ENCODE measurements around the gene KCNJ12. TPM values are rescaled to one million over a fixed set of nuclear protein-coding genes. Genes with fewer than 3 reads are reported as not detected.
"Not testable (repeated sequence)": the region's sequence is repeated elsewhere in the genome, so short reads cannot be mapped to it uniquely, and the experiment has no call there.

Gene KCNJ12
- total RNA-seq, 1 donor from 2014 or later = 2.2 TPM

GRCh38 chr17:21418446-21419298 lies 42.5 kb downstream of the KCNJ12 start:
- TF ChIP-seq POLR2A (IDR thresholded peaks at IDR 0.05) (no peak), POLR2AphosphoS5 (IDR thresholded peaks at IDR 0.05; ENCODE audit: insufficient read depth in 1 of 2, low read depth in 1 of 2) (no peak), CTCF (IDR thresholded peaks at IDR 0.05) (no peak)
- no peaks in the 10 kb centered on the region for H3K36me3 ChIP-seq
- DNase-seq (ENCODE audit: extremely low spot score in 2 of 2) = no peak
- H3K27ac ChIP-seq = no peak overlapping the region
- no peaks in the 10 kb centered on the region for H3K4me1 ChIP-seq
- H3K4me3 ChIP-seq = no peak overlapping the region
- intact Hi-C loops (cut with DNase I) = no loop called here
- H3K27me3 ChIP-seq = no peaks in the 10 kb centered on the region
- H3K9me3 ChIP-seq = no peaks in the 10 kb centered on the region

GRCh38 chr17:21419299-21420239 lies 43.4 kb downstream of the KCNJ12 start:
- no peak overlapping the region for H3K27ac ChIP-seq
- H3K27me3 ChIP-seq = no peaks in the 10 kb centered on the region
- H3K4me1 ChIP-seq = no peaks in the 10 kb centered on the region
- no peak overlapping the region for H3K4me3 ChIP-seq
- H3K36me3 ChIP-seq = no peaks in the 10 kb centered on the region
- DNase-seq (ENCODE audit: extremely low spot score in 2 of 2) = no peak
- TF ChIP-seq CTCF (IDR thresholded peaks at IDR 0.05) (no peak), POLR2AphosphoS5 (IDR thresholded peaks at IDR 0.05; ENCODE audit: insufficient read depth in 1 of 2, low read depth in 1 of 2) (no peak), POLR2A (IDR thresholded peaks at IDR 0.05) (no peak)
- intact Hi-C loops (cut with DNase I) = no loop called here
- no peaks in the 10 kb centered on the region for H3K9me3 ChIP-seq

GRCh38 chr17:21420503-21421090 lies 44.4 kb downstream of the KCNJ12 start:
- DNase-seq (ENCODE audit: extremely low spot score in 2 of 2); intact Hi-C loops (cut with DNase I): not testable (repeated sequence)

GRCh38 chr17:21421421-21422310 lies 45.5 kb downstream of the KCNJ12 start:
- intact Hi-C loops (cut with DNase I) = not testable (repeated sequence)

More at GRCh38 chr17:21420503-21421090, 44.4 kb downstream of the KCNJ12 start:
- H3K4me1 ChIP-seq, H3K27me3 ChIP-seq, H3K36me3 ChIP-seq, H3K9me3 ChIP-seq, H3K4me3 ChIP-seq, H3K27ac ChIP-seq: not testable (repeated sequence)

GRCh38 chr17:21422311-21423189 lies 46.4 kb downstream of the KCNJ12 start:
- H3K9me3 ChIP-seq; DNase-seq (ENCODE audit: extremely low spot score in 2 of 2); H3K4me1 ChIP-seq; H3K27ac ChIP-seq; H3K36me3 ChIP-seq; H3K27me3 ChIP-seq; H3K4me3 ChIP-seq; intact Hi-C loops (cut with DNase I): not testable (repeated sequence)

More at GRCh38 chr17:21421421-21422310, 45.5 kb downstream of the KCNJ12 start:
- not testable (repeated sequence) for H3K36me3 ChIP-seq; DNase-seq (ENCODE audit: extremely low spot score in 2 of 2); H3K27me3 ChIP-seq; H3K4me3 ChIP-seq; H3K9me3 ChIP-seq; H3K4me1 ChIP-seq; H3K27ac ChIP-seq

GRCh38 chr17:21423190-21423493 lies 47.0 kb downstream of the KCNJ12 start:
- intact Hi-C loops (cut with DNase I); H3K36me3 ChIP-seq; DNase-seq (ENCODE audit: extremely low spot score in 2 of 2): not testable (repeated sequence)

GRCh38 chr17:21424697-21425096 lies 48.5 kb downstream of the KCNJ12 start:
- not testable (repeated sequence) for H3K9me3 ChIP-seq

More at GRCh38 chr17:21423190-21423493, 47.0 kb downstream of the KCNJ12 start:
- H3K4me1 ChIP-seq, H3K9me3 ChIP-seq, H3K4me3 ChIP-seq, H3K27ac ChIP-seq, H3K27me3 ChIP-seq: not testable (repeated sequence)

More at GRCh38 chr17:21424697-21425096, 48.5 kb downstream of the KCNJ12 start:
- H3K27me3 ChIP-seq; H3K4me3 ChIP-seq; H3K4me1 ChIP-seq; intact Hi-C loops (cut with DNase I); H3K27ac ChIP-seq; H3K36me3 ChIP-seq: not testable (repeated sequence)
- DNase-seq (ENCODE audit: extremely low spot score in 2 of 2) = peak in 1 of 2 donors; percentile 74
